SHP77 treated with DMSO at 0.1 percent for 48 hours (cell line): ENCODE results near the gene WDR76.
A peak's percentile ranks its signal among the peaks of the same experiment; 100 is the strongest.
"Not testable (repeated sequence)": the region's sequence is repeated elsewhere in the genome, so short reads cannot be mapped to it uniquely, and the experiment has no call there.

Experiments
- DNase-seq: peaks from one replicate; lab custom pipeline; 2025; lab: John Stamatoyannopoulos, UW

Gene WDR76

GRCh38 chr15:43826508-43827341 lies at the start of gene WDR76:
Gene WDR76, plus strand, starts transcription at chr15:43827002. Its CDS starts 31 bp downstream, at chr15:43827033.
- peak; percentile 50 for DNase-seq

GRCh38 chr15:43777267-43777914 lies 49.4 kb upstream of the WDR76 start:
- DNase-seq: peak; percentile 63

- DNase-seq: no peak
Measured at GRCh38 chr15:43779016-43779415, 47.8 kb upstream of the WDR76 start.

- DNase-seq: no peak
Measured at GRCh38 chr15:43789409-43789808, 37.4 kb upstream of the WDR76 start.

GRCh38 chr15:43791993-43792760 lies 34.6 kb upstream of the WDR76 start, which contains the start of gene SERF2:
Gene SERF2, plus strand, starts transcription at chr15:43792320. Its CDS starts 57 bp downstream, at chr15:43792377.
- peak; percentile 95 for DNase-seq

- no peak for DNase-seq
Measured at GRCh38 chr15:43792761-43793476, 33.9 kb upstream of the WDR76 start.

GRCh38 chr15:43793647-43794046 lies 33.2 kb upstream of the WDR76 start:
- no peak for DNase-seq

- DNase-seq: no peak
Measured at GRCh38 chr15:43794269-43795037, 32.3 kb upstream of the WDR76 start.

GRCh38 chr15:43795197-43795596 lies 31.6 kb upstream of the WDR76 start:
- DNase-seq: no peak

- no peak for DNase-seq
Measured at GRCh38 chr15:43795997-43796396, 30.8 kb upstream of the WDR76 start.

GRCh38 chr15:43796566-43796965 lies 30.2 kb upstream of the WDR76 start:
- DNase-seq: no peak

- peak; percentile 77 for DNase-seq
Measured at GRCh38 chr15:43799209-43799944, 27.4 kb upstream of the WDR76 start.

GRCh38 chr15:43799945-43800285 lies 26.9 kb upstream of the WDR76 start, which contains the start of gene SERINC4:
Gene SERINC4, minus strand, starts transcription at chr15:43800220. Its CDS starts 234 bp downstream, at chr15:43799986.
- DNase-seq: no peak

GRCh38 chr15:43800286-43801141 lies 26.3 kb upstream of the WDR76 start, which contains the start of gene HYPK:
Gene HYPK, plus strand, starts transcription at chr15:43800599. Its CDS starts 24 bp downstream, at chr15:43800623.
- peak; percentile 62 for DNase-seq

- not testable (repeated sequence) for DNase-seq
Measured at GRCh38 chr15:43802676-43803075, 24.1 kb upstream of the WDR76 start.

- no peak for DNase-seq
Measured at GRCh38 chr15:43808435-43808950, 18.3 kb upstream of the WDR76 start.

- DNase-seq: no peak
Measured at GRCh38 chr15:43808960-43809678, 17.7 kb upstream of the WDR76 start.

GRCh38 chr15:43815064-43815463 lies 11.7 kb upstream of the WDR76 start:
- DNase-seq: not testable (repeated sequence)
